ENCODE results near the gene NRF1.

The NRF1 gene

GRCh38 chr7:129750091-129750490, 138.6 kb downstream of the NRF1 start:
- in situ Hi-C loops (cut with HindIII; ENCODE audit: low pct_ligation_motif_present, low pct_unique_long_range_greater_than_20kb, low sequenced_read_pairs): no loop called here
- no peak for DNase-seq

- no peak for DNase-seq
- in situ Hi-C loops (cut with HindIII; ENCODE audit: low pct_ligation_motif_present, low pct_unique_long_range_greater_than_20kb, low sequenced_read_pairs): no loop called here
Measured at GRCh38 chr7:129750501-129750900, 139.0 kb downstream of the NRF1 start.

GRCh38 chr7:129751916-129752315, 140.4 kb downstream of the NRF1 start:
- DNase-seq: no peak
- in situ Hi-C loops (cut with HindIII; ENCODE audit: low pct_ligation_motif_present, low pct_unique_long_range_greater_than_20kb, low sequenced_read_pairs): no loop called here

- DNase-seq: no peak
- in situ Hi-C loops (cut with HindIII; ENCODE audit: low pct_ligation_motif_present, low pct_unique_long_range_greater_than_20kb, low sequenced_read_pairs): no loop called here
Measured at GRCh38 chr7:129752760-129753159, 141.2 kb downstream of the NRF1 start.

GRCh38 chr7:129754406-129754805, 142.9 kb downstream of the NRF1 start:
- DNase-seq: no peak
- in situ Hi-C loops (cut with HindIII; ENCODE audit: low pct_ligation_motif_present, low pct_unique_long_range_greater_than_20kb, low sequenced_read_pairs): no loop called here

- in situ Hi-C loops (cut with HindIII; ENCODE audit: low pct_ligation_motif_present, low pct_unique_long_range_greater_than_20kb, low sequenced_read_pairs): no loop called here
- no peak for DNase-seq
Measured at GRCh38 chr7:129757991-129758390, 146.5 kb downstream of the NRF1 start.

- in situ Hi-C loops (cut with HindIII; ENCODE audit: low pct_ligation_motif_present, low pct_unique_long_range_greater_than_20kb, low sequenced_read_pairs): no loop called here
- no peak for DNase-seq
Measured at GRCh38 chr7:129762387-129762969, 151.0 kb downstream of the NRF1 start.

- in situ Hi-C loops (cut with HindIII; ENCODE audit: low pct_ligation_motif_present, low pct_unique_long_range_greater_than_20kb, low sequenced_read_pairs): no loop called here
- no peak for DNase-seq
Measured at GRCh38 chr7:129764247-129765084, 152.9 kb downstream of the NRF1 start.

GRCh38 chr7:129765352-129765751, 153.8 kb downstream of the NRF1 start:
- no peak for DNase-seq
- in situ Hi-C loops (cut with HindIII; ENCODE audit: low pct_ligation_motif_present, low pct_unique_long_range_greater_than_20kb, low sequenced_read_pairs): no loop called here

- no peak for DNase-seq
- in situ Hi-C loops (cut with HindIII; ENCODE audit: low pct_ligation_motif_present, low pct_unique_long_range_greater_than_20kb, low sequenced_read_pairs): no loop called here
Measured at GRCh38 chr7:129767120-129768015, 155.8 kb downstream of the NRF1 start.

- in situ Hi-C loops (cut with HindIII; ENCODE audit: low pct_ligation_motif_present, low pct_unique_long_range_greater_than_20kb, low sequenced_read_pairs): no loop called here
- no peak for DNase-seq
Measured at GRCh38 chr7:129768614-129769399, 157.3 kb downstream of the NRF1 start.

GRCh38 chr7:129769400-129769774, 157.9 kb downstream of the NRF1 start:
- in situ Hi-C loops (cut with HindIII; ENCODE audit: low pct_ligation_motif_present, low pct_unique_long_range_greater_than_20kb, low sequenced_read_pairs): no loop called here
- no peak for DNase-seq

GRCh38 chr7:129769866-129770808, 158.6 kb downstream of the NRF1 start:
- in situ Hi-C loops (cut with HindIII; ENCODE audit: low pct_ligation_motif_present, low pct_unique_long_range_greater_than_20kb, low sequenced_read_pairs): no loop called here

GRCh38 chr7:129771201-129771927, 159.8 kb downstream of the NRF1 start:
- DNase-seq: no peak
- in situ Hi-C loops (cut with HindIII; ENCODE audit: low pct_ligation_motif_present, low pct_unique_long_range_greater_than_20kb, low sequenced_read_pairs): no loop called here

More at GRCh38 chr7:129769866-129770808, 158.6 kb downstream of the NRF1 start:
- DNase-seq: no peak

GRCh38 chr7:129771928-129772479, 160.5 kb downstream of the NRF1 start:
- in situ Hi-C loops (cut with HindIII; ENCODE audit: low pct_ligation_motif_present, low pct_unique_long_range_greater_than_20kb, low sequenced_read_pairs): no loop called here
- DNase-seq: no peak

- no peak for DNase-seq
- in situ Hi-C loops (cut with HindIII; ENCODE audit: low pct_ligation_motif_present, low pct_unique_long_range_greater_than_20kb, low sequenced_read_pairs): no loop called here
Measured at GRCh38 chr7:129772646-129773280, 161.2 kb downstream of the NRF1 start.

Measured in ACHN (cell line).